ENCODE data around the gene TBC1D5.
A peak's percentile ranks its signal among the peaks of the same experiment; 100 is the strongest.
"Not testable (repeated sequence)": the region's sequence is repeated elsewhere in the genome, so short reads cannot be mapped to it uniquely, and the experiment has no call there.

Gene TBC1D5, protein sequence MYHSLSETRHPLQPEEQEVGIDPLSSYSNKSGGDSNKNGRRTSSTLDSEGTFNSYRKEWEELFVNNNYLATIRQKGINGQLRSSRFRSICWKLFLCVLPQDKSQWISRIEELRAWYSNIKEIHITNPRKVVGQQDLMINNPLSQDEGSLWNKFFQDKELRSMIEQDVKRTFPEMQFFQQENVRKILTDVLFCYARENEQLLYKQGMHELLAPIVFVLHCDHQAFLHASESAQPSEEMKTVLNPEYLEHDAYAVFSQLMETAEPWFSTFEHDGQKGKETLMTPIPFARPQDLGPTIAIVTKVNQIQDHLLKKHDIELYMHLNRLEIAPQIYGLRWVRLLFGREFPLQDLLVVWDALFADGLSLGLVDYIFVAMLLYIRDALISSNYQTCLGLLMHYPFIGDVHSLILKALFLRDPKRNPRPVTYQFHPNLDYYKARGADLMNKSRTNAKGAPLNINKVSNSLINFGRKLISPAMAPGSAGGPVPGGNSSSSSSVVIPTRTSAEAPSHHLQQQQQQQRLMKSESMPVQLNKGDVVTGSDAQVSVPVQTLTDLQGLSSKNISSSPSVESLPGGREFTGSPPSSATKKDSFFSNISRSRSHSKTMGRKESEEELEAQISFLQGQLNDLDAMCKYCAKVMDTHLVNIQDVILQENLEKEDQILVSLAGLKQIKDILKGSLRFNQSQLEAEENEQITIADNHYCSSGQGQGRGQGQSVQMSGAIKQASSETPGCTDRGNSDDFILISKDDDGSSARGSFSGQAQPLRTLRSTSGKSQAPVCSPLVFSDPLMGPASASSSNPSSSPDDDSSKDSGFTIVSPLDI

DNA sequence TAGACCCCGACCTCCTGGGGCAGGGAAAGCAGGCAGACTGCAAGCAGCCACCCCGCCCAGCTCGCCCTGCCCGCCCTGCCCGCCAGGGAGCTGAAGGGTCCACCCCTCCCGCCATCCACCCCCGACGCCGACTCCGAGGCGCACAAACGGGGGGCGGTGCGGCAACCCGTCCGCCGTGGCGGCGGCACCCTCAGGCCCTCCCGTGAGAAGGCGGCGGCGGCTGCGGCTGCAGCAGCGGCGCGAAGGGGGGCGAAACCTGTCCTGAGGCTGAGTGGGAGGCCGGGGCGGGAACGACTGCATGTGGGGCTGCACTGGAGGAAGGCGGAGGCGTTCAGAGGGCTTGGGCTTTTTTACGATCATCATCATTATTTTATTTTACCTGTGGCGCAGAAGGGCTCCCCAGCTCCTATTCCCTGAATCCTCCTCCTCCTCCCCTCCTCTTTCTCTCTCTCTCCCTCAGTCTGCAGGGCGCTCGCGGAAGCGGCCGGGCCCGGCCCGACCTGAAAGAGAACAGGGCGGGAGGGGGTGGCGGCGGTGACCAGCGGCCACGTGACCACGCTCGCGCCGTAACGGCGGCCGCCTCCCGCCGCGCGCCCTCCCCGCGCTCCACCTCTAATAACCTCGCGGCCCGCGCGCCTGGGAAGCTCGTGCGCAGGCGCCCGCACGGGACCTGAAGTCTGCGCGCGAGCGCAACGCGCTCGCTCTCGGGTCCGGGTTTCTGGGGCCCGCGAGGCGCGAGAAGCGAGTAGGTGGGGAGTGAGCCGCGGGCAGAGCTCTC lies at the start of gene TBC1D5:
TSS of gene TBC1D5 (minus strand) at position 530 of the 778 bp plus-strand sequence. CDS start 234,061 bp downstream, outside the sequence.
- DNase-seq (ENCODE audit: low spot score) = peak; percentile 96

DNA sequence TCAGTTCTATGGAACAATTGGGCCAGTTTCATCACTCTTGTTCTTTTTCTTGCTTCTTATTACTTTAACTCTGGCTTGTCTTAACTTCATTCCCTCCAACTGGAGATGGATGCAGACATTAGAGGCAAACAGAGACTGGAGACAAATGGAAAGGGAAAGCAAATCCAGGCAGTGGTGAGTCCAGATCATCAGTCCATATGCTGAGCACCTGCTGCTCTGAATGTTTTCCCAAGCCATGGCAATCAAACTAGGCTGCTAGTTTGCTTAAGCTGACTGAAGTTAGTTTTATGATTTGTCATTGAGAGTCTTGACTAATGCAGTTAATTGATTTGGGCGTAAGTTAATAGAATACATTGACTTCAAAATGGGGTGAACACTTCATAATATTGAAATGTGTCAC lies 41.0 kb upstream of the TBC1D5 start:
- no peak for DNase-seq (ENCODE audit: low spot score)

DNA sequence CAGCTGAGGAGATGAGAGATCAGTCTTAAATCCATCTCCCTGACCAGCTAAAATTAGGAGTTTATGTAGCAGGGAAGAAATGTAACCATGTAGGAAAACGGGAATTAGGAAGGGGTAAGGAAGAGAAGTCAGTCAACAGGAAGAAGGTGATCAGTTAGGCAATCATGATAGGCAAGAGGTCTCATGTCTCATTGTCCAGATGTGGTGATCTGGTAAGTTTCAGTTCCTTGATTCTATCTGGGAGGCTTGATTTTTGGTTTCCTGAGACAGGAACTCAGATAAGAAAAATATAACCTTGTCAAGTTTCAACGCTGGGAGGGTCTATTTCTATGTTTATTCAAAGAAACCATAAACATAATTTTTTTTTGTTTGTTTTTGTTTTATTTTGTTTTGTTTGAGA lies 40.3 kb upstream of the TBC1D5 start:
- no peak for DNase-seq (ENCODE audit: low spot score)

DNA sequence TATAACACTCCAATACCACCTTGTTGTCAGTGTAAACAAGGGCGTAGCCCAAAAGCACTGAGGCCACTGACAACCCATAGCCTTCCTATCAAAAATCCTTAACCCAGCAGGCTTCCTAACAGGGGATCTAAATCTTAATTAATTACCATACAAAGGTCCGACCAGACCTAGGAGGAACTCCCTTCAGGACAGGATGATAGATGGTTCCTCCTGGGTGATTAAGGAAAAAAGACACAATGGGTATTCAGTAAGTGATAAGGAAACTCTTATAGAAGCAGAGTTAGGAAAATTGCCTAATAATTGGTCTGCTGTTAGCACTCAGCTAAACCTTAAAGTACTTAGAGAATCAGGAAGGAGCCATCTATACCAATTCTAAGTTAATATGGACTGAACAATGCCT lies 37.9 kb upstream of the TBC1D5 start:
- DNase-seq (ENCODE audit: low spot score) = not testable (repeated sequence)

DNA sequence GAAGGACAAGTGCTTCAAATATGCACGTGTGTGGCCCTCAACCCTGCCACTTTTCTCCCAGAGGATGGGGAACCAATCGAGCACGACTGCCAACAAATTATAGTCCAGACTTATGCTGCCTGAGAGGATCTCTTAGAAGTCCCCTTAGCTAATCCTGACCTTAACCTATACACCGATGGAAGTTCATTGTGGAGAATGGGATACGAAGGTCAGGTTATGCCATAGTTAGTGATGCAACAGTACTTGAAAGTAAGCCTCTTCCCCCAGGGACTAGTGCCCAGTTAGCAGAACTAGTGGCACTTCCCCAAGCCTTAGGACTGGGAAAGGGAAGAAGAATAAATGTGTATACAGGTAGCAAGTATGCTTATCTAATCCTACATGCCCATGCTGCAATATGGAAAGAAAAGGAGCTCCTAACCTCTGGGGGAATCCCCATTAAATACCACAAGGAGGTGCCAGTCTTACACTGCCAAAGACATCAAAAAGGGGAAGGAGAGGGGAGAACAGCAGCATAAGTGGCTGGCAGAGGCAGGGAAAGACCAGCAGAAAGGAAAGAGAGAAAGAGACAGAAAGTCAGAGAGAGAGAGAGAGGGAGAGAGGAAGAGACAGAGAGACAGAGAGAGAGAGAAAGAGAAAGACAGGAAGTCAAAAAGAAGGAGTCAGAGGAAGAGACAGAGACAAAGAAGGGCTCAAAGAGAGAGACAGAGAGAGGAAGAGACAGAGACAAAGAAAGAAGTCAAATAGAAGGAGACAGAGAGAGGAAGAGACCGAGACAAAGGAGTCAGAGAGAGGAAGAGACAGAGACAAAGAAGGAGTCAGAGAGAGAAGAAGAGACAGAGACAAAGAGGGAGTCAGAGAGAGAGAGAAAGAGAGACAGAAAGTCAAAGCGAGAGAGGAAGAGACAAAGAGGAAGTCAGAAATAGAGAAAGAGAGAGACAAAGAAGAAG lies 37.1 kb upstream of the TBC1D5 start:
- not testable (repeated sequence) for DNase-seq (ENCODE audit: low spot score)

DNA sequence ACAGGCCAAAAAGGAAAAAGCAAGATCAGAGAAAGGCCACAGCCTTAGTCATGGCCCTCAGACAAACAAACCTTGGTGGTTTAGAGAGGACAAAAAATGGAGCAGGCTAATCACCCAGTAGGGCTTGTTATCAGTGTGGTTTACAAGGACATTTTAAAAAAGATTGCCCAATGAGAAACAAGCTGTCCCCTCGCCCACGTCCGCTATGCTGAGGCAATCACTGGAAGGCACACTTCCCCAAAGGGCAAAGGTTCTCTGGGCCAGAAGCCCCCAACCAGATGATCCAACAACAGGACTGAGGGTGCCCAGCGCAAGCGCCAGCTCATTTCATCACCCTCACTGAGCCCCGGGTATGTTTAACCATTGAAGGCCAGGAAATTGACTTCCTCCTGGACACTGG lies 34.9 kb upstream of the TBC1D5 start:
- DNase-seq (ENCODE audit: low spot score) = not testable (repeated sequence)

DNA sequence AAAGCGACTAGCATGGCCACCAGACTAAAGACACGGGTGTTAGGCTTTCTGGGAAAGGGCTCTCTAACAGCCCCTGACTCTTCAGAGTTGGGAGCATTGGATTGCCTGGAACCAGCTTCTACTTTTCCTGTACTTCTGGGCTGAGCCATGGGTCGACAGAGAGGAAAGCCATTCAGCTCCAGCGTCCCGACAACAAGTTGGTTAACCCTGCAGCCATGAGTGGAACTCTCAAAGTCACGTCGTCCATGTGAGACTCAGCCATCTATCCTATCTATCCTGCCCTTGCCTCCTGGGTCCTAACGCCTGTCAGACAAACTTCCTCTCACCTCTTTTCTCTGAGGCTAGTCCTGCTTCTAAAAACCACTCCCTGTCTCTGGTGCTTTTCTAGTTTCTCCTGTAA lies 32.6 kb upstream of the TBC1D5 start:
- DNase-seq (ENCODE audit: low spot score) = no peak

DNA sequence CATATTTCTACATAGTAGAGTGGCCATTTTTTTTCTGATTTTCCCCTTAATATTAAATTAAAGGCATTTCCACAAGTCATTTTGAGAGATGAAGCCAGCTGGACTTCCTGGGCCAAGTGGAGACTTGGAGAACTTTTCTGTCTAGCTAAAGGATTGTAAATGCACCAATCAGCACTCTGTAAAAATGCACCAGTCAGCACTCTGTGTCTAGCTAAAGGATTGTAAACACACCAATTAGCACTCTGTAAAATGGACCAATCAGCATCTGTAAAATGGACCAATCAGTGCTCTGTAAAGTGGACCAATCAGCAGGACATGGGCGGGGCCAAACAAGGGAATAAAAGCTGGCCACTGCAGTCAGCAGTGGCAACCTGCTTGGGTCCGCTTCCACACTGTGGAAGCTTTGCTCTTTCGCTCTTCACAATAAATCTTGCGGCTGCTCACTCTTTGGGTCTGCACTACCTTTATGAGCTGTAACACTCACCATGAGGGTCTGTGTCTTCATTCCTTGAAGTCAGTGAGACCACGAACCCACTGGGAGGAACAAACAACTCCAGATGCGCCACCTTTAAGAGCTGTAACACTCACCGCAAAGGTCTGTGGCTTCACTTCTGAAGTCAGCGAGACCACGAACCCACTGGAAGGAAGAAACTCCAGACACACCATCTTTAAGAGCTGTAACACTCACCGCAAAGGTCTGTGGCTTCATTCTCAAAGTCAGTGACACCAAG lies 31.9 kb upstream of the TBC1D5 start:
- not testable (repeated sequence) for DNase-seq (ENCODE audit: low spot score)

DNA sequence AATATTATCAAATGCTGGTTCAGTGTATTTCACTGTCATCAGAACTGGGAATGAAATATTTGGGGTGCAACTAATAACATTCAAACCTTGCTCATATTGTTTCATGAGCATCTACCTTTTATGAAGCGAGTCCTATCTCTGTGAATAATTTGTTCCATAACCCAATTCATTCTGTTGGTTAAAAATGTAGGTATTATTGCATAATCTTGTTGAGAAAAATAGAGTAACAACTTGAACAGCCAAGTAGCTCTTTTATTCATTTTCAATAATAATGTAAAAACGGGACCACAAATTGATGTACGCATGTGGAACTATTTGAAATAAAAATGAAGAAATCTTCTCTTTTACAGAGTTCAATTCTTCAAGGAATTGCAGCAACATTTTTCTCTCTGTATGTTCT lies 30.1 kb upstream of the TBC1D5 start:
- DNase-seq (ENCODE audit: low spot score) = no peak

DNA sequence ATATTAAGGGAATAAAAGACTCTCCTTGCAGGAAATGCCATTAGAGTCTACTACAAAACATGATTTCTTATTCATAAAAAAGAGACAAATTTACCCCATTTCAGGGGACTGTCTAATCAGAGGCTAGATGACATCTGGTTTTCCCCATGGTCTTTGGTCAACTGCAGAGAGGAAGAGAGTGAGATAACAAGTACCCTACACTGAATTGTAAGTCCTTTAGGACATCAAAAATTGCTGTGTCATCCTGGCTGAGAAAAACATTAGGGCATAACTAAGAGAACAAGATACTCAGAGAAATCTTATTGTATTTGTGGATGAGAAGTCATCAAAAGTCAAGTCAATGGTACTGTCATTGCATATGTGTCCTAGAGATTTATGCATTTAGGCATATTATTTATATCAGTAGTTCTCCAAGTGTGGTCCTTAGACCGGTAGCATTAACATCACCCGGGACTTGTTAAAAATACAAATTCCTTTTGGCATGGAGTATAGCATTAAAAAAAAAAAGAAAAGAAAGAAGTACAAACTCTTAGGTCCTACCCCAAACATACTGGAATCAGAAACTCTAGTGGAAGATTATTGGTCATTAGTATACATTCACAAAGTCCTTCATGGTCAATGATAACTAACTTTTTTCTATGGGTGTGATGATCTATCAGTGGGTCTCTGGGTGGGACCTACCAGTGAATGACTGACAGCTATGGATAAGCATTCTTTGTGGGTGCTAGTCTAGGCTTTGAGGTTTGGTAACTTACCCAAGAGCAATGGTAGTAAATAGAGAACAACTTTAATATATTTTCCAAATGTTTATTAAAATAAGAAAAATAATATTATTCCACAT lies 29.0 kb upstream of the TBC1D5 start:
- no peak for DNase-seq (ENCODE audit: low spot score)

DNA sequence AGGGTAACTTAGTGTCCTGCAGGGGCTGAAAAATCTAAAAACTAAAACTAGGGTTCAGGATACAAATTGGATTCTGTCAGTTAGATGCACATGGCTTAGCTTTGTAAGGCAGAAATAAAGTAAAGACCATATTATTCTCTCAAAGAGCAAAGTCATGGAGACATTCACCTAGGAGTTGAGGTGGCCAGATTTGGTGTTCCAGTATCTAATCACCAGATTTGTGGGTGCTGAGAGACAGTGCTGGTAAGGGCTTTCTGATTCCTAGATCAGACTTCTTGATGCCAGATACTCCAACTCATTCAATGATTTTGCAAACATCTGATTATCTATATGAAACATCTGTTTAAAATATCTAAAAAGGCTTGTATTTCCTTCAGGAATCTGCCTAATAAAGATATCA lies 28.3 kb upstream of the TBC1D5 start:
- no peak for DNase-seq (ENCODE audit: low spot score)

DNA sequence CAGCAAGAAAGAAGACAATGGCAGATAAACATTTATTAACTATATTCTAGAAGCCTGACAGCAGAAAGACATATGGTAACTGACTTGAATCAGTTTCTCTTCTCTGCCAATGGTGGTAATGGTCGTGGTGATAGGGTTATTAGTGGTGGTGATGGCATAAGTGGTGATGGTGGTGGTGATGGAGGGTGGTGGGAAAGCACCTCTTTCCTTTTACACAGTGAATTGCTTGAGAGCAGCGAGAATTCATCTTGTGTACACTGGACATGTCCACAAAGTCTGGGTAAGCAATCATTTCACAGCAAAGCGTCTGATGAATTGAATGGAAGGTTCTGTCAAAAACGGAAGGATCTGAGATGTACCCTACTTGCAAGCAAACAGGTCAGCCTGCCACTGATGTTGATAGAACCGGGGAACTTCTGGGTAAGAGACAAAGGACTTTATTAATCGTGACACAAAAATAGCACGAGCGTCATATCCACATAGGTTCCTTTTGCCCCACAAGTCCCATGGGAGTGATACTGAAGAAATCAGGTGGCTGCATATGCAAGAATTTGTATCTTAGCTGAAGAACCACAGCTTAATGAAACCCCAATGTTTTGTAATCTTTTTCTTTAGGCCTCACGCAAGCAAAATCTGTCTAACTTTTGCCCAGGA lies 23.5 kb upstream of the TBC1D5 start:
- no peak for DNase-seq (ENCODE audit: low spot score)

DNA sequence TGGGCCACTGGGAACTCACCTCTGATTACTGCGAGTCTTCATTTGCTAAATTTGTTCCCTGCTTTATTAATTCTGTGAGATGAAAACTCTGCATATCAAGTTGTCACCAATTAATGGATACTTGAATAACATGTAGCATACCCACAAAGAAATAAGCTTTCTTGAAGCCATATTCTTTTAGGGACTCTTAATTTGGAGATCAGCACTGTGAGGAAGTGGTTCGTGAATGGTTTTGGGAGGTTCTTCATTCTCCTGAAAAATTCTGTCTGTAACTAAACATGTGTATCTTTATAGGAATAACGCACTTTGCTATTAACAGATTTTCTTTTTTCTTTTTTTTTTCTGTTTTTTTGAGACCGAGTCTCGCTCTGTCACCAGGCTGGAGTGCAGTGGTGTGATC lies 19.1 kb upstream of the TBC1D5 start:
- no peak for DNase-seq (ENCODE audit: low spot score)

DNA sequence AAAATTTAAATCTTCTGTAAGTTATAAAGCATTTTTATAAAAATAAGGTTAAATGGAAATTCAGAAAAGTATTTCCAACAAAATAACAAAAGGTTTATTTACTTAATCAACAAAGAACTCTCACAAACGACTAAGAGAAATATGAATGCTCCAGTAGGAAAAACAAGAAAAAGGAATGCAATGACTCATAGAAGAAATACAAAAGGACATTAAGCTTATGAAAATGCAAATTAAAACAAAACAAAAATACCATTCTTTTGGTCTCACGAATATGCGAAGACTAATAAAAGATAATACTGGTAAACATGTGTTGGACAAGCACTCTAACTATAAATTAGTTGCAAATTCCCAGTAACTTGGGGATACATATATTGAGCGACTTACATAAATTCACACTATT lies 17.5 kb upstream of the TBC1D5 start:
- DNase-seq (ENCODE audit: low spot score) = no peak

DNA sequence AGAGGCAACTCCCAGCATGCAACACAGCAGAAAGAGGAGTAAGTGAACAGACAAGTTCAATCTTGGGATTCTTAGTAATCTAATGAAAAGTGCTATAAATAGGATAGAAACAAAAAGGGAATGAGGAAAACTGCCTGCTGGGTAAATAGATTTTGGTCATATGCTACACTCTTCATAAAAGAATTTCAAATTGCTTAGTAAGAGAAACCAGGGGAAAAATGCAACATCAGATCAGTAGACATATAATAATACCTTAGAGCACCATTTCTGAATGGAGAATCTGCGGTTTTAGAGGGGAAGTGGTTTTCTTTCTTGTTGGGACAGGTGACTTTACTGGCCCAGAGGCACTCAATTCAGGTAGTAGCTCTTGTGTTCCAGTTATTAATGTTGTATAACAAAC lies 13.4 kb upstream of the TBC1D5 start:
- DNase-seq (ENCODE audit: low spot score) = no peak

DNA sequence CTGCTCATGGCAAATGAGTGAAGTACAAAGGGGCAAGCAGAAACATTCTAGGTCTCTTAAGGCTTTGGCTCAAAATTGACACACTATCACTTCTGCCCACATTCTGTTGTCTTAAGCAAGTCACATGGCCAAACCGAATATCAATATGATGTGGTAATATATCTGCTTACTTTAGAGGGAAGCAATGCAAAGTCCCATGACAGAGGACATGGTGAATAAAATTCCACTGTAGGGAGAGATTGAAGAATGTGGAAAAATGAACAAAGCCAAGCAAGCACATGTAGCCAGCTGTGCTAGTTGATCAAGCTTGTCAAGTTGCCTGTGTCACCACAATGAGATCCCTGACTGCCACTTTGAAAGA lies 11.2 kb upstream of the TBC1D5 start:
- no peak for DNase-seq (ENCODE audit: low spot score)

DNA sequence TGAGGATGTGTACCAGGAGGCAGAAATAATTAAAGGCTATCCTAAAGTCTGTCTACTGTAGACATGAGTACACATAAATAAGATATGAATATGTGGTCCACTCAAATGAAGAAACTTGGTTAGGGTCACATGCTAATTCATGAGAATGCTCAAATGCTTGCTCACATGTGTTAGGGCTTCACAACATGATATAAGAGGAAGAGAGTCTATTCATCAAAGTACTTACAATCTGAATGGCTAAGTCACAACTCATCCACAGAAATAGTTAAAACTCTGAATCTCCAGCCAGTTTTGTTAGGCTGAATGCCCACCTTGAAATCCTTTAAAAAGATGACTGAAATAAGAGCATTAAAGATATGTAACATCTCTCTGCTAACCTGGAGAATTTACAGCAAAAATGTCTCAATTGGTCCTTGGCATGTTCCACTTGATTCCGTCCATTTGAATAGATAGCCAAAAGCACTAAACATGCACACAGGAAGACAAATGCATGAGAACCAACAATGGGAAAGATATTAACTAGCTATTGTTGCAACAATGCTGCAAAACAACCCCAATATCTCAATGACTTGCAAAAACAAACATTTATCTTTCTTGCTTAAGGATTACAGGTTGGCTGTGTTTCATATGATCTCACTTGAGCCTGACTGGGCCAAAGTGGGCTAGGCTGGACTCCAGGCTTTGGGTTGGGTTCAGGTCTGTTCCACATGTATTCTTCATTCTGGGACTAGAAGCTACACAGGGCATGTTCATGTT lies 10.6 kb upstream of the TBC1D5 start:
- no peak for DNase-seq (ENCODE audit: low spot score)

DNA sequence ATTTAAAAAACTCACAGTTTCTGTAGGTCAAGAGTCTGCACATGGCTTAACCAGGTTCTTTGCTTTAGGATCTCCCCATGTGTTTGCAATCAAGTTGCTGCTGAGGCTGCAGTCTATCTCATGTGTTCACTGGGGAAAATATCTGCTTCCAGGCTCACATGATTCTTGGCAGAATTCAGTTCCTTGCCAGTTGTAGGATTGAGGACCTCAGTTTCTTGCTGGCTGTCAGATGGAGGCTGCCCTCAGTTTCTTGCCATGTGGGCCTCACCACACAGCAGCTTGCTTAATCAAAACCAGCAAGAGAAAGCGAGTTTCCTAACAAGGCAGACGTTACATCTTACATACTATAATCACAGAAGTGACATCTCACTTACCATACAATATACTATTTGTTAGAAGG lies 10.0 kb upstream of the TBC1D5 start:
- no peak for DNase-seq (ENCODE audit: low spot score)
